Keratinocyte (primary cell): ENCODE measurements around the gene DEPP1. TPM values are rescaled to one million over a fixed set of nuclear protein-coding genes. Genes with fewer than 3 reads are reported as not detected.

Source experiments
- DNase-seq: peaks from one replicate; pipeline ENCODE4 v3.0.0-alpha.2; 2011; ENCODE audit warnings: low read depth, missing footprints, low spot score
- FAIRE-seq: peaks from 2 replicates; lab custom pipeline; 2011; peaks lifted over from hg19 to GRCh38; lab: Jason Lieb, UNC
- H2AFZ ChIP-seq: 2 replicates; pipeline ENCODE4 v1.6.0; 2012; ENCODE audit warnings: low read length, control low read depth, inconsistent platforms; ENCODE audit not compliant: control insufficient read depth
- H3K27ac ChIP-seq: 2 replicates; pipeline ENCODE4 v1.5.1; 2011; ENCODE audit warnings: low read length; ENCODE audit not compliant: control insufficient read depth, insufficient read depth
- H3K27me3 ChIP-seq: 3 replicates; pipeline ENCODE4 v1.6.0; 2011; ENCODE audit warnings: low read length; ENCODE audit not compliant: control insufficient read depth, insufficient read depth; ENCODE audit errors: extremely low read depth
- H3K36me3 ChIP-seq, 2 experiments: 2 replicates in 1 of 2; 3 replicates in 1 of 2; pipeline ENCODE4 v1.5.1; 2011; ENCODE audit warnings: low read length in 2 of 2, mild to moderate bottlenecking in 1 of 2; ENCODE audit not compliant: control insufficient read depth in 2 of 2, insufficient read depth in 2 of 2; ENCODE audit errors: extremely low read depth in 1 of 2
- H3K4me1 ChIP-seq: 3 replicates; pipeline ENCODE4 v1.5.1; 2011; ENCODE audit warnings: low read length; ENCODE audit not compliant: control insufficient read depth, insufficient read depth; ENCODE audit errors: extremely low read depth
- H3K4me2 ChIP-seq: 3 replicates; pipeline ENCODE4 v1.6.0; 2011; ENCODE audit warnings: low read depth, low read length; ENCODE audit not compliant: control insufficient read depth, insufficient read depth; ENCODE audit errors: extremely low read depth
- H3K4me3 ChIP-seq, 3 experiments: fragments of 200-600 bp in 1 of 3; sonication (generic) in 1 of 3; 2 replicates in 2 of 3; 3 replicates in 1 of 3; pipeline ENCODE4 v1.5.1; 2011 to 2016; ENCODE audit warnings: low read length in 3 of 3, mild to moderate bottlenecking in 3 of 3, control low read depth in 2 of 3, inconsistent platforms in 1 of 3, low read depth in 1 of 3, mixed read lengths in 1 of 3, mixed run types in 1 of 3, moderate library complexity in 1 of 3; ENCODE audit not compliant: control insufficient read depth in 2 of 3, insufficient read depth in 2 of 3; ENCODE audit errors: extremely low read depth in 1 of 3
- H3K79me2 ChIP-seq: 2 replicates; pipeline ENCODE4 v1.6.0; 2012; ENCODE audit warnings: low read length; ENCODE audit not compliant: control insufficient read depth, insufficient read depth
- H3K9ac ChIP-seq: 3 replicates; pipeline ENCODE4 v1.6.0; 2011; ENCODE audit warnings: low read length; ENCODE audit not compliant: control insufficient read depth, insufficient read depth; ENCODE audit errors: extremely low read depth
- H3K9me1 ChIP-seq: 3 replicates; pipeline ENCODE4 v1.6.0; 2011; ENCODE audit warnings: low read length; ENCODE audit not compliant: control insufficient read depth, insufficient read depth; ENCODE audit errors: extremely low read depth
- H3K9me3 ChIP-seq: 2 replicates; pipeline ENCODE4 v1.5.1; 2012; ENCODE audit warnings: low read depth, low read length; ENCODE audit not compliant: control insufficient read depth
- H4K20me1 ChIP-seq: 3 replicates; pipeline ENCODE4 v1.6.0; 2011; ENCODE audit warnings: low read length; ENCODE audit not compliant: control insufficient read depth, insufficient read depth; ENCODE audit errors: extremely low read depth
- EZH2 ChIP-seq: IDR thresholded peaks from one replicate; pipeline ENCODE4 v1.6.1; 2012; ENCODE audit warnings: inconsistent platforms, mild to moderate bottlenecking, low read length, moderate library complexity
- dilution Hi-C: fragments of 300-500 bp; cut with MboI; formaldehyde crosslinking; loops from one replicate; pipeline ENCODE4 v1.7.0; 2020; ENCODE audit warnings: low sequenced_read_pairs; ENCODE audit not compliant: extremely low pct_ligation_motif_present
- polyA plus RNA-seq, 5 experiments: library from polyadenylated mRNA; depleted of rRNA in 3 of 5; stranded (reverse) in 3 of 5; stranded (forward) in 1 of 5; unstranded in 1 of 5; fragments of >200 nt; gene quantifications; 1 replicate in 1 of 5; 2 replicates in 3 of 5; 3 replicates in 1 of 5; pipeline versions ENCODE4 v1.2.1 to v1.2.3, GENCODE V29; 2011 to 2012; ENCODE audit warnings: missing spikeins in 2 of 5, low read depth in 1 of 5, low replicate concordance in 1 of 5
- TF ChIP-seq, protein P1 (sequence below), 3 experiments: IDR thresholded peaks in 1 of 3; conservative IDR thresholded peaks in 1 of 3; optimal IDR thresholded peaks in 1 of 3; 2 replicates in 2 of 3; 3 replicates in 1 of 3; pipeline versions ENCODE3 to v1.5.1; 2011; ENCODE audit warnings: low read length in 3 of 3, mild to moderate bottlenecking in 3 of 3, moderate library complexity in 2 of 3, control low read depth in 1 of 3, inconsistent platforms in 1 of 3; ENCODE audit not compliant: insufficient read depth in 2 of 3; ENCODE audit errors: extremely low read depth in 1 of 3

DEPP1 gene
- polyA plus RNA-seq, 1 donor (not counting 4 experiments of a cell fraction or from before 2014, with no cell fraction given): 1.2 TPM

DNA sequence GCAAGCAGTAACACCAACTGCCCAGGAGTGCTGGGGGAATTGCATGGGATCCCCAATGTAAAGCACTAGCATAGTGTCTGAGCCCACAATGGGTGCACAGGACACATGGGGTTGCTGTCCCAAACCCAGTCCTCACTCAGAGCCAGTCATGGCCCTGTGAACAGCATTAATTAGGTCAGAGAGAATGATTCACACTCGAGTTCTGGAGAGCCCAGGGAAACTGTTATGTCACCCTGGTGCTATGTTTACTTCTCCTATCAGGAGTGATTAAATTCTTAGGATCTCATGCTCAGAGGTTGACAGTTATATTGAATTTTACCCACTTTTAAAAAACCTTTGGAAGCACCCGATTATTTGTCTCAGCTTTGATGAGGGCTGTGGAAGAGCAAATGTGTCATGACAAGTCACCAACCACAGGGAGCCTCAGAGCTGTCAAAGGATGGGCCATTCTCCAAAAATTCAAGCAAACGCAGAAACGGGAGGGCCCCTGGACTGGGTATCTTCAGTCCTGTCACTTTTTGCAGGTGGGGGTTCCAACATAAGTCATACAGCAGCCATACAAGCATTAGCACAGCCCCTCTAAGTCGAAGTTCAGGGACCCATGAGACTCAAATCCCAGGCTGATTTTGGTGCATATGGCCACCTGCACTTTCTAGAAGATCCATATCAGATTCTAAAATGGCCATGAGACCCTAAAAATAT lies 20.3 kb downstream of the DEPP1 start:
- Histone ChIP-seq H3K4me1 (peaks cover 14% of the 10 kb centered on the region), H3K9me3 (no peaks in the 10 kb centered on the region), H3K27ac (no peak overlapping the region), H4K20me1 (no peaks in the 10 kb centered on the region), H2AFZ (no peak overlapping the region), H3K4me3 (peak overlapping the region; percentile 72 to 88 (median 85)), H3K9ac (no peak overlapping the region), H3K9me1 (no peaks in the 10 kb centered on the region), H3K27me3 (no peaks in the 10 kb centered on the region), H3K36me3 (peaks cover 0 to 2% of the 10 kb centered on the region in 2 experiments), H3K4me2 (peak overlapping the region; percentile 99), H3K79me2 (no peaks in the 10 kb centered on the region)
- TF ChIP-seq EZH2: no peak
- TF ChIP-seq, protein P1, sequence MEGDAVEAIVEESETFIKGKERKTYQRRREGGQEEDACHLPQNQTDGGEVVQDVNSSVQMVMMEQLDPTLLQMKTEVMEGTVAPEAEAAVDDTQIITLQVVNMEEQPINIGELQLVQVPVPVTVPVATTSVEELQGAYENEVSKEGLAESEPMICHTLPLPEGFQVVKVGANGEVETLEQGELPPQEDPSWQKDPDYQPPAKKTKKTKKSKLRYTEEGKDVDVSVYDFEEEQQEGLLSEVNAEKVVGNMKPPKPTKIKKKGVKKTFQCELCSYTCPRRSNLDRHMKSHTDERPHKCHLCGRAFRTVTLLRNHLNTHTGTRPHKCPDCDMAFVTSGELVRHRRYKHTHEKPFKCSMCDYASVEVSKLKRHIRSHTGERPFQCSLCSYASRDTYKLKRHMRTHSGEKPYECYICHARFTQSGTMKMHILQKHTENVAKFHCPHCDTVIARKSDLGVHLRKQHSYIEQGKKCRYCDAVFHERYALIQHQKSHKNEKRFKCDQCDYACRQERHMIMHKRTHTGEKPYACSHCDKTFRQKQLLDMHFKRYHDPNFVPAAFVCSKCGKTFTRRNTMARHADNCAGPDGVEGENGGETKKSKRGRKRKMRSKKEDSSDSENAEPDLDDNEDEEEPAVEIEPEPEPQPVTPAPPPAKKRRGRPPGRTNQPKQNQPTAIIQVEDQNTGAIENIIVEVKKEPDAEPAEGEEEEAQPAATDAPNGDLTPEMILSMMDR (optimal IDR thresholded peaks at IDR 0.05 in 1 of 3, IDR thresholded peaks at IDR 0.05 in 1 of 3, conservative IDR thresholded peaks at IDR 0.05 in 1 of 3; ENCODE audit: extremely low read depth in 1 of 3, insufficient read depth in 2 of 3, low read length in 3 of 3): no peak
- dilution Hi-C loops: no loop called here
- FAIRE-seq (peak; percentile 32), DNase-seq (no peak)

DNA sequence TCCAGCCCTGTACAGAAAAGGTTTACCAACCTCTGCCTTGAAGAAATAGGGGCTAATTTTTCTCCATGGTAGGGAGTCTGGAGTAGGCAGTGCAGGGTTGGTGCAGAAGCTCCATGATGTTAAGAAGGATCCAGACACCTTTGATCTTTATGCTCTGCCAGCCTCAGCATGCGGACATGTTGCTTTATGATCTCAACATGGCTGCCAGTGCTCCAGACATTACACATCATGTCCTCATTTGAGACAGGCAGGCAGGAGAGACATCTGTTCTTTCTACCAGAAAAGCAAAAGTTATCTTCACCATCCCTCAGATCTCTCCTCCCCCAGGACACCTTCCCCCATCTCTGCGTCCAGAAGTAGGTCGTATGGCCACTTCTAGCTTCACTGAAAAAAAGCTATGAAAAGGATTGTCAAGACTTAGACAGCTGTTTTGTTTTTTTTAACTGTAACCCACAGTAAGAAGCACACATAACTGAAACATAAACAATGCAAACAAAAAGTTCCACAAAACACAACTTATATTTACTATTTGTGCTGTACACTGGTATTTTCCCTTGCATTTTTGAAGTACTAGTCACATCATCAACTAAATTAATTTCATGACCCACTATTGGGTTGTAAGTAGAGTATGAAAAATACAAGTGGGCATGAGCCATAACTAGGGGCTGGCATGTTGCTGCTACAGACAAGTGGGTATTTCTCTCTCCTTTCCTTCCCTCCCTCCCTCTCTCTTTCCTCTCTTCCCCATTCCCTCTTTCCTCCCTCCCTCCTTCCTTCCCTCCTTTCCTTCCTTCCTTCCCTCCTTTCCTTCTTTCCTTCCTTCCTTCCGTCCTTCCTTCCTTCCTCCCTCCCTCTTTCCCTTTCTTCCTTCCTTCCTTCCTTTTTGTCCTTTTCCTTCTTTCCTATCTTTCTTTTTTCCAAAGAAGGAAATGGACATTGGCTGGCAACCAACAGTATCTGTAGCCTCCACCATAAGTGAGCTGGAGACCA lies 21.6 kb downstream of the DEPP1 start:
- H3K36me3 ChIP-seq: peaks cover 0 to 2% of the 10 kb centered on the region in 2 experiments
- H3K27ac ChIP-seq: no peak overlapping the region
- H3K9me3 ChIP-seq: no peaks in the 10 kb centered on the region
- H3K4me3 ChIP-seq: no peak overlapping the region
- dilution Hi-C loops: no loop called here
- H3K9ac ChIP-seq: no peak overlapping the region
- no peak overlapping the region for H3K4me2 ChIP-seq
- FAIRE-seq: no peak
- TF ChIP-seq, protein P1 (optimal IDR thresholded peaks at IDR 0.05 in 1 of 3, IDR thresholded peaks at IDR 0.05 in 1 of 3, conservative IDR thresholded peaks at IDR 0.05 in 1 of 3; ENCODE audit: extremely low read depth in 1 of 3, insufficient read depth in 2 of 3, low read length in 3 of 3): no peak
- no peak for TF ChIP-seq EZH2
- no peak for DNase-seq
- no peak overlapping the region for H2AFZ ChIP-seq
- H3K27me3 ChIP-seq: no peaks in the 10 kb centered on the region
- H3K79me2 ChIP-seq: no peaks in the 10 kb centered on the region
- peaks cover 14% of the 10 kb centered on the region for H3K4me1 ChIP-seq
- H4K20me1 ChIP-seq: no peaks in the 10 kb centered on the region
- no peaks in the 10 kb centered on the region for H3K9me1 ChIP-seq
